ENCODE results near the gene CTU2. TPM values are rescaled to one million over a fixed set of nuclear protein-coding genes. Genes with fewer than 3 reads are reported as not detected.

Gene CTU2
- total and polyA plus RNA-seq, 10 of the 15 experiments (the other 5 are each of a cell fraction or from before 2014, with no cell fraction given) = 0.32 to 44.5 (median 18.2) TPM

DNA sequence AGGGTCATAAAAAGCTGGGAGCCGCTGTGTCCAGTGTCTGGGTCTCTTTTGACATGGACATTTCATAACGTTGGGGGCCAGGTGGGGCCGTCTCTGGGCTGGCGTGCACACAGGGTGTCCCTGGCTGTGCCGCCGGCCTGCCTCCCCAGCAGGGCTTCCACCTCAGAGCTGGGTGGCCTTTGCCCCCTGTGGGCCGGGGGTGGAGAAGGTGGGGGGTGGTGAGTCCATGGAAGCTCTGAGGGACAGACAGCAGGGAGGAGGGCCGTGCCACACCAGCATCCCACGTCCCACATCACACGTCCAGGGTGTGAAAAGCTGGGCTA, 19.1 kb upstream of the CTU2 start:
- Histone ChIP-seq H3K4me2 (ENCODE audit: control insufficient read depth, insufficient read depth) (no peak overlapping the region), H3K4me1 (ENCODE audit: control insufficient read depth, insufficient read depth, low read length) (peaks cover 33% of the 10 kb centered on the region), H3K9me3 (replicated peaks; ENCODE audit: control insufficient read depth, insufficient read depth, low read length) (no peaks in the 10 kb centered on the region), H3K79me2 (ENCODE audit: control insufficient read depth, insufficient read depth, low read length) (no peaks in the 10 kb centered on the region), H2AFZ (ENCODE audit: control insufficient read depth, low read depth, low read length) (no peak overlapping the region), H4K20me1 (ENCODE audit: control insufficient read depth, insufficient read depth) (no peaks in the 10 kb centered on the region), H3K27me3 (replicated peaks in 1 of 2; ENCODE audit: control insufficient read depth in 2 of 2, insufficient read depth in 2 of 2, low read length in 1 of 2) (no peaks in the 10 kb centered on the region; a peak in 1 of 4 replicates), H3K4me3 (no peak overlapping the region), H3K27ac (ENCODE audit: control insufficient read depth, insufficient read depth) (no peak overlapping the region), H3K9ac (ENCODE audit: control insufficient read depth, insufficient read depth, low read length) (no peak overlapping the region), H3K36me3 (ENCODE audit: control insufficient read depth in 2 of 2, insufficient read depth in 2 of 2, low read length in 1 of 2) (no peaks in the 10 kb centered on the region)
- no peak for DNase-seq (ENCODE audit: low read depth, low spot score)
- FAIRE-seq = no peak
- in situ Hi-C loops (cut with MboI) = no loop called here
- POLR2A ChIA-PET = interaction anchor here (0.8 to 1.5 kb wide), 3 partner anchors 10 to 24 kb away, joined by 4 read pairs; partner anchors contain the start of gene MVD
- BruUV-seq (replicated peaks) = no TSS peak
- intact Hi-C loops (cut with micrococcal nuclease; ENCODE audit: unreplicated experiment) = no loop called here
- RAD21 ChIA-PET (ENCODE audit: unreplicated experiment) = no interaction called here
- ATAC-seq = no peak
- SMC1A ChIA-PET (ENCODE audit: uncharacterized antibody, unreplicated experiment) = interaction anchor here (1.0 to 1.3 kb wide), 2 partner anchors 14 to 22 kb away, joined by 3 to 7 read pairs; no protein-coding TSS in a partner anchor
- WGBS (ENCODE audit: insufficient coverage, insufficient replicate concordance, low lambda C conversion rate, missing lambda C conversion rate) = 56% methylated on average over 10 of the region's 10 CpGs
- CTCF ChIA-PET = interaction anchor here (1.1 to 2.0 kb wide), 5 partner anchors 14 to 50 kb away, joined by 3 to 7 read pairs (median 4); no protein-coding TSS in a partner anchor
- TF ChIP-seq ZNF274 (IDR thresholded peaks at IDR 0.05; ENCODE audit: insufficient read depth, insufficient read length) = no peak
- no peak for TF ChIP-seq RBBP5 (conservative IDR thresholded peaks at IDR 0.05)
- no peak for TF ChIP-seq BHLHE40 (IDR thresholded peaks at IDR 0.05; ENCODE audit: borderline replicate concordance in 1 of 2, low read depth in 2 of 2, low read length in 1 of 2)
- TF ChIP-seq, protein P1, sequence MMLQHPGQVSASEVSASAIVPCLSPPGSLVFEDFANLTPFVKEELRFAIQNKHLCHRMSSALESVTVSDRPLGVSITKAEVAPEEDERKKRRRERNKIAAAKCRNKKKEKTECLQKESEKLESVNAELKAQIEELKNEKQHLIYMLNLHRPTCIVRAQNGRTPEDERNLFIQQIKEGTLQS (IDR thresholded peaks at IDR 0.05; ENCODE audit: borderline replicate concordance, extremely low read depth, low read depth, low read length) = no peak
- TF ChIP-seq, protein P2, sequence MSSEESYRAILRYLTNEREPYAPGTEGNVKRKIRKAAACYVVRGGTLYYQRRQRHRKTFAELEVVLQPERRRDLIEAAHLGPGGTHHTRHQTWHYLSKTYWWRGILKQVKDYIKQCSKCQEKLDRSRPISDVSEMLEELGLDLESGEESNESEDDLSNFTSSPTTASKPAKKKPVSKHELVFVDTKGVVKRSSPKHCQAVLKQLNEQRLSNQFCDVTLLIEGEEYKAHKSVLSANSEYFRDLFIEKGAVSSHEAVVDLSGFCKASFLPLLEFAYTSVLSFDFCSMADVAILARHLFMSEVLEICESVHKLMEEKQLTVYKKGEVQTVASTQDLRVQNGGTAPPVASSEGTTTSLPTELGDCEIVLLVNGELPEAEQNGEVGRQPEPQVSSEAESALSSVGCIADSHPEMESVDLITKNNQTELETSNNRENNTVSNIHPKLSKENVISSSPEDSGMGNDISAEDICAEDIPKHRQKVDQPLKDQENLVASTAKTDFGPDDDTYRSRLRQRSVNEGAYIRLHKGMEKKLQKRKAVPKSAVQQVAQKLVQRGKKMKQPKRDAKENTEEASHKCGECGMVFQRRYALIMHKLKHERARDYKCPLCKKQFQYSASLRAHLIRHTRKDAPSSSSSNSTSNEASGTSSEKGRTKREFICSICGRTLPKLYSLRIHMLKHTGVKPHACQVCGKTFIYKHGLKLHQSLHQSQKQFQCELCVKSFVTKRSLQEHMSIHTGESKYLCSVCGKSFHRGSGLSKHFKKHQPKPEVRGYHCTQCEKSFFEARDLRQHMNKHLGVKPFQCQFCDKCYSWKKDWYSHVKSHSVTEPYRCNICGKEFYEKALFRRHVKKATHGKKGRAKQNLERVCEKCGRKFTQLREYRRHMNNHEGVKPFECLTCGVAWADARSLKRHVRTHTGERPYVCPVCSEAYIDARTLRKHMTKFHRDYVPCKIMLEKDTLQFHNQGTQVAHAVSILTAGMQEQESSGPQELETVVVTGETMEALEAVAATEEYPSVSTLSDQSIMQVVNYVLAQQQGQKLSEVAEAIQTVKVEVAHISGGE (CRISPR knock-in tag; IDR thresholded peaks at IDR 0.05) = no peak
- no peak for TF ChIP-seq YBX1 (IDR thresholded peaks at IDR 0.05)
- TF ChIP-seq ZBED1 (IDR thresholded peaks at IDR 0.05; ENCODE audit: borderline replicate concordance) = no peak
- TF ChIP-seq IKZF1 (conservative IDR thresholded peaks at IDR 0.05) = no peak
- no peak for TF ChIP-seq POLR2AphosphoS2 (IDR thresholded peaks at IDR 0.05; ENCODE audit: low read depth, low read length)
- no peak for TF ChIP-seq TCF7 (IDR thresholded peaks at IDR 0.05; ENCODE audit: borderline replicate concordance)
- TF ChIP-seq RFX5 (IDR thresholded peaks at IDR 0.05; ENCODE audit: low read depth, low read length) = no peak
- no peak for TF ChIP-seq ASH2L (IDR thresholded peaks at IDR 0.05; ENCODE audit: borderline replicate concordance, low read depth)
- TF ChIP-seq, protein P3, sequence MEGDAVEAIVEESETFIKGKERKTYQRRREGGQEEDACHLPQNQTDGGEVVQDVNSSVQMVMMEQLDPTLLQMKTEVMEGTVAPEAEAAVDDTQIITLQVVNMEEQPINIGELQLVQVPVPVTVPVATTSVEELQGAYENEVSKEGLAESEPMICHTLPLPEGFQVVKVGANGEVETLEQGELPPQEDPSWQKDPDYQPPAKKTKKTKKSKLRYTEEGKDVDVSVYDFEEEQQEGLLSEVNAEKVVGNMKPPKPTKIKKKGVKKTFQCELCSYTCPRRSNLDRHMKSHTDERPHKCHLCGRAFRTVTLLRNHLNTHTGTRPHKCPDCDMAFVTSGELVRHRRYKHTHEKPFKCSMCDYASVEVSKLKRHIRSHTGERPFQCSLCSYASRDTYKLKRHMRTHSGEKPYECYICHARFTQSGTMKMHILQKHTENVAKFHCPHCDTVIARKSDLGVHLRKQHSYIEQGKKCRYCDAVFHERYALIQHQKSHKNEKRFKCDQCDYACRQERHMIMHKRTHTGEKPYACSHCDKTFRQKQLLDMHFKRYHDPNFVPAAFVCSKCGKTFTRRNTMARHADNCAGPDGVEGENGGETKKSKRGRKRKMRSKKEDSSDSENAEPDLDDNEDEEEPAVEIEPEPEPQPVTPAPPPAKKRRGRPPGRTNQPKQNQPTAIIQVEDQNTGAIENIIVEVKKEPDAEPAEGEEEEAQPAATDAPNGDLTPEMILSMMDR (IDR thresholded peaks at IDR 0.05 in 2 of 3, conservative IDR thresholded peaks at IDR 0.05 in 1 of 3; ENCODE audit: control insufficient read depth in 2 of 3, extremely low read depth in 1 of 3, insufficient read depth in 1 of 3, low read depth in 3 of 3, low read length in 3 of 3) = no peak
- no peak for TF ChIP-seq POLR2AphosphoS5 (IDR thresholded peaks at IDR 0.05; ENCODE audit: low read length)
- no peak for TF ChIP-seq CBX3 (IDR thresholded peaks at IDR 0.05; ENCODE audit: borderline replicate concordance, low read depth)
- no peak for TF ChIP-seq HCFC1 (IDR thresholded peaks at IDR 0.05; ENCODE audit: low read length)
- no peak for TF ChIP-seq SMARCA5 (IDR thresholded peaks at IDR 0.05)

Measured in GM12878 (cell line).